Activated naive CD4-positive, alpha-beta T cell treated with anti-CD3 and anti-CD28 coated beads, Interleukin-2, amount 50 U/mL, for 16 hours (primary cell): Measurements from ENCODE around the gene FAF1.
"Not testable (repeated sequence)": the region's sequence is repeated elsewhere in the genome, so short reads cannot be mapped to it uniquely, and the experiment has no call there.

ENCODE experiments used
- DNase-seq: peaks from one replicate; pipeline ENCODE4 v3.0.0-alpha.2; 2020

The FAF1 gene

DNA sequence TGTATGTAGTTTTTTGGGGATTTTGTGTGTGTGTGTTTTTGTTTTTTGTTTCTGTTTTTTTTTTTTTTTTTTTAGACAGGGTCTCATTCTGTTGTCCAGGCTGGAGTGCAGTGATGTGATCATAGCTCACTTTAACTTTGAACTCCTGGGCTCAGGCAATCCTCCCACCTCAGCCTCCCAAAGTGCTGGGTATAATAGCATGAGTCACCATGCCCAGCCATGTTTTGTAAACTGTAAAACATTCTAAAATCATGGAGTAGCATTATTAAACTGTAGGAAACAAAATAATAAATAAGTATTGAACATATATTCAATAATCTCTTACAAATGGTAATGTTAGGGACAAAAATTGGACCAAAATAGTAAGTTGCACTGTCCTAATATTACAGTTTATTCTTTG is 124.0 kb downstream of the FAF1 start:
- no peak for DNase-seq

DNA sequence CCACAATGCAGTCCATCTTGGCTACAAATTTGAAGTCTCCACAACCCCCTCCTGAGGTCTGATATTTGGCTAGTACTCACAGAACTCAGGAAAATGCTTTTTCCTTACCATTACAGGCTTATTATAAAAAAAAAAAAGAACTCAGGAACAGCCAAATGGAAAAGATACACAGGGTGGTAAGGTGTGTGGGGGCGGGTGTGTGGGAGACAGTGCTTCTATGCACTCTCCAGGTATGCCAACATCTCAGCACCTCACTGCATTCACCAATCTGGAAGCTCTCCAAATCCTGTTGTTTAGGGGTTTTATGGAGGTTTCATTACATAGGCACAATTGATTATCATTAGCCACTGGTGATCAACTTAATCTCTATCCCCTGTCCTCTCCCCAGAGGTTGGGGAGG is 126.9 kb downstream of the FAF1 start:
- DNase-seq = no peak

DNA sequence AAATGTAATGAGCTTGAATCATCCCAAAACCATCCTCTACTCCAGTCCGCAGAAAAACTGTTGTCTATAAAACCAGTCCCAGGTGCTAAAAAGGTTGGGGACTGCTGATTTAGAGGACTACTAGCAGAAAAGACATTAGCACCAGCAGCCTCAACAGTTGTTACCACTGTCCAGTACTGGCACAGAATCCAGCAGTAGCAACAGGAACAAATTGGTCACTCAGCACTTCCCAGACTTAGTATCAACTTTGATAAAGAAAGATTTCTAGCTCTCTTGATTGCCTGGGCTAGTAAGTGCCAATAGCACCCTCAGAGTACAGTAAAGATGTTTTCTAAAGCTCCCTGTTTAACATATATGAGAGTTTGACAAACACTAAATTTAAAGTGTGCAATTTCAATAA is 127.9 kb downstream of the FAF1 start:
- no peak for DNase-seq

DNA sequence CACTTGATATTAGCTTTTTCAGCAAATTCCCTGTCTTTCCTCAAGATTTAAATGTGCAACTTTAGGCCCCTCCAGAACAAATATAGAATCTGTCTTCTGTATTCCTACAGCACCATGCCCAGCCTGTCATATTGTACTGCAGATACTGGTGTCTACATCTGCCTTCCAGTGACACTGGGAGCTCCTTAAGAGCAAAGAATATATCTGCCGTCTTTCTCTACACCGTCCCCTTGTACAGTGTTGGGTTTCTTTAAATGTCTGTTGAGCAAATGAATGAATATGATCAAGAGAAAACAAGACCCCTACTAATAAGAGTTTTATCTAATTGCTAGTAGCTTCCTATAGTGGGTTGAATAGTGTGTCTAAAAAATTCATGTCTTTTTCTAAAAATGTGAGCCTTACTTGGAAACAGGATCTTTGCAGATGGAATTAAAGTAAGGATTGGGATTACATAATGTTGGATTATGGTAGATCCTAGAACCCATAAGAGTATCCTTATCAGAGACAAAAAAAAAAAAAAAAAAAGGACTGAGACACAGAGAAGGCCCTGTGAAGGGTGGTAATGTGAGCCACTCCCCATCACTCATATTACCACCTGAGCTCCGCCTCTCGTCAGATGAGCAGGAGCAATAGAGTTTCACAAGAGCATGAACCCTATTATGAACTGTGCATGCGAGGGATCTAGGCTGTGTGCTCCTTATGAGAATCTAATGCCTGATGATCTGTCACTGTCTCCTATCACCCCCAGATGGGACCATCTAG is 128.6 kb downstream of the FAF1 start:
- DNase-seq = no peak

DNA sequence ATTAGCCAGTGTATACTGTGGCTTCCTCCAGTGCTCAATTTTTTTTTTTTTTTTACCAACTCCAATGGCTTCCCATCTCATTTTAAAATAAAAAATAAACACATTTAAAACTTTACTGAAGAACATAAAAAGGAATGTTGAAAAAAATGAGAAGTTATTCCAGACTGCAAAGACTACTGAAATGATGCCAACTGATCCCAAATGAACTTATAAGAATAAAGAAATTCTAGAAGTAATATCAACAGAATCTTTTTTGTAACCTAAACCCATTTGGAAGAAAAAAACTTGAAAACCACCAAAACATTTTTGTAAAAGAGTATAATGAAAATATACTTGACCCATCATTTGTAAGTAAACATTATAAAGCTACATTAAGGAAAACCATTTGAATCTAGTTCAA is 129.4 kb downstream of the FAF1 start:
- DNase-seq = no peak

DNA sequence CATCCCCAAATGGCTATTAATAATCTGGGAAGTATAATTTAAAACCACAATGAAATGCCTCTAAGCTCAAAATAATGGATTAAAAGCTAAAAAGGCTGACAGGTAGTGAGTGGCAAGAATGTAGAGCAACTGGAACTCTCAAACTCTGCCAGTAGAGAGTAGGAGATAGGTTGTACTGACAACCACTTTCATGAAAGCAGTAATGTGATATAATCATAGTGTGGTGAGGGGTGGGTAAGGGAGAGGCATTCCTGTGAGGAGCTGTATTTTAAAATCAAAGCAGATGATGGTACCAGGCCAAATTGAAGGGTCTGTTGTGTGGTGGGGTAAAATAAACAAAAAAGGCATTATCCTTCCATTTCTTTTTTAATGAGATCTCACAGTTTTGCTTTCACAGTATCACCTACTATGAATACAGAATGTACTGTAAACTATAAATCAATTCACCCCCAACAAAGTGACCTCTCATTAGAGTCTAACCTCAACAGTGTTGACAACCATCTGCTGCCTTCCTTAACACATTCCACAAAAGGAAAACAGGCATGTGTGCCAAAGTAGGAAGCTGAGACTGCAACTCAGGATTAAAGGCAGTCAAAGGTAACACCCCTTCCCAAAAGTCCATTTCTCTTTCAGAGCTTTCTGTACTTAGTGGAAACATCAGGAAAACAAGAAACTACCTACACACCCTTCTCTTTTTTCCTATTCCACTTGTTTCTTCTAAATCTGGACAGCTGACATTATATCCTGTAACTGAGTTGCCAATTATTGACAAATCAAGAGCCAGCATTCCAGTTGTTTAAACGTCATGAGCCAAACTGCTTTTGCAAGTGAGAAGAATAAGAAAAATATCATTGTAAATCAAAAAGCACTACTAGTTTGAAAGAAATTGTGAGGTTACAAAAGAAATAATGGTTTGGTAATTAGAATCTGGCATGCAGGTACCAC is 130.8 kb downstream of the FAF1 start:
- no peak for DNase-seq

DNA sequence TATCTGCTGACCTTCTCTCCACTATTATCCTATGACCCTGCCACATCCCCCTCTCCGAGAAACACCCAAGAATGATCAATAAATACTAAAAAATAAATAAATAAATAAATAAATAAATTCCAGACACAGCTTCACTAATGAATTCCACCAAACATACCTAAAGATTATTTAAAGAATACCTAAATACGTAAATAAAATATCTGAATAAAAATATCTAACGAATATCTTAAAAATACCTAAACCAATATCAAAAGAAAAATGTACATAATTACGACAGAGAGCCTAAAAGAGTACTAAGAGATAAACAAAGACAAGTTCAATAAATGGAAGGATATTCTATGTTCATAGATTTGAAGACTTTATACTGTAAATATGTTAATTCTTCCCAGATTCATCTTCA is 132.5 kb downstream of the FAF1 start:
- DNase-seq = no peak

DNA sequence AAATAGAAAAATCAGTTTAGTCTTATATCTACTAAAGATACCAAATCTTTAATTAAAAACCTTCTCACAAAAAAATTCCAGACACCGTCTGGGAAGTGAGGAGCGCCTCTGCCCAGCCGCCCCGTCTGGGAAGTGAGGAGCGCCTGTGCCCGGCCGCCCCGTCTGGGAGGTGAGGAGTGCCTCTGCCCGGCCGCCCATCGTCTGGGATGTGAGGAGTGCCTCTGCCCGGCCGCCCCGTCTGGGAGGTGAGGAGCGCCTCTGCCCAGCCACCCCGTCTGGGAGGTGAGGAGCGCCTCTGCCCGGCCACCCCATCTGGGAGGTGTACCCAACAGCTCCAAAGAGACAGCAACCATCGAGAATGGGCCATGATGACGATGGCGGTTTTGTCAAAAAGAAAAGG is 133.3 kb downstream of the FAF1 start:
- not testable (repeated sequence) for DNase-seq

DNA sequence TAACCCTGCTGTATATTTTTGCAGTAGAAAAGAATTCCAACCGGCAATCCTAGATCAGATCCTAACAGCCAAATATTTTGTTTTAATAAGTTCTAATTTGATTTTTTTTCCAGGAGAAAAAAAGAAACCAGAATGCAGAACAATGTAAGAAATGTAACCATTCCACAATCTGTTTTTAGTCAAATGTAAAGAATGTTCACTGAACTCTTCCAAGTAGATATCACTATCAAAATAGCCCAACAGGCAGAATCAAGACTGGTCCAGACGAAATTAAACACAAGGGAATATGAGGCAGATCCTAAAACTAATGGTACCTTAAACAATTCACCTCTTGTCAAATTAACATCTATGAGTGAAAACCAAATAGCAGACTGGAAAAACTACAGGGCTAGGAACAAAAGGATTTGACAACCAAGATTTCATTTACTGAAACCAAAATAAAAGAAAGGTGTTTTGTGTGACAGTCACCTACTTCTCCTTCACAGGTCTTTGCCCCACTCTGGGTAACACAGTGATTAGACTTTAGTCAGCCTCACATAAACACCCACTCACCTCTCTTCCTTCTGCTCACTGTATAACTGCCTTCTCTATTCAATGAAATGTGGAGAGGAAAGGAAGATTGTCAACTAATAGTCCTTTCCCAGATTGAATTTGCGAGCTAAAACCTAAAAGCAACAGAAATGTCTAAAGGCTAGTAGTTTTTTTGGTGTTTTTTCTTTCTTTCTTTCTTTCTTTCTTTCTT is 137.9 kb downstream of the FAF1 start:
- no peak for DNase-seq

DNA sequence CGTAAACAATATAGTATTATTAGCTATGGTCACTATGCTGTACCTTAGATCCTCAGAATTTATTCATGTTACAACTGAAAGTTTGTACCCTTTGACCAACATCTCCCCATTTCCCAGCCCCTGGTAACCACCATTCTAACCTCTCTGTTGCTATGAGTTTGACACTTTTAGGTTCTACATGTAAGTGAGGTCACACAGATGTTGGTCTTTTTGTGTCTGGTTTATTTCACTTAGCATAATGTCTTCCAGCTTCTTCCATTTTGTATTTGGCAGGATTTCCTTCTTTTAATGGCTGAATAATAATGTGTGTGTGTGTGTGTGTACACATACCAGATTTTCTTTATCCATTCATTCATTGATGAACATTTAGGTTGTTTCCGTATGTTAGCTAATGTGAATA is 139.5 kb downstream of the FAF1 start:
- DNase-seq = no peak

DNA sequence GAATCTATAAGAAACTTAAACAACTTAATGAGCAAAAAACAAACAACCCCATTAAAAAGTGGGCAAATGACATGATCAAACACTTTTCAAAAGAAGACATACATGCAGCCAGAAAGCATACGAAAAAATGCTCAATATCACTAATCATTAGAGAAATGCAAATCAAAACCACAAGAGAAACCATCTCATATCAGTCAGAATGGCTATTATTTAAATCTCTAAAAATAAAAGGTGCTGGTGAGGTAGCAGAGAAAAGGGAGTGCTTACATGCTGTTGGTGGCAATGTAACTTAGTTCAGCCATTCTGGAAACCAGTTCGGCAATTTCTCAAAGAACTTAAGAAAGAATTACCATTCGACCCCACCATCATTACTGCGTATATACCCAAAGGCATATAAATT is 147.7 kb downstream of the FAF1 start:
- no peak for DNase-seq

DNA sequence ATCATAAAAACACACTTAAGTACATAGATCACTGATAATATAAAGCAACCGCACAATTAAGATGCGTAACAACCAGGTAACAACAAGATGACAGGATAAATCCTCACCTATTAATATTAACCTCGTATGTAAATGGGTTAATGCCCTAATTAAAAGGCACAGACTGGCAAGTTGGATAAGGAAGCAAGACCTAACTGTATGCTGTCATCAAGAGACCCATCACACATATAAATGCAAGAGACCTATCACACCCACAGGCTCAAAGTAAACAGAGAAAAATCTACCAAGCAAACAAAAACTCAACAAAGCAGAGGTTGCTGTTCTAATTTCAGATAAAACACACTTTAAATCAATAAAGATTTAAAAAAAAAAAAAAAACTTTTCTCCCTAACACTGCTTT is 151.8 kb downstream of the FAF1 start:
- no peak for DNase-seq

DNA sequence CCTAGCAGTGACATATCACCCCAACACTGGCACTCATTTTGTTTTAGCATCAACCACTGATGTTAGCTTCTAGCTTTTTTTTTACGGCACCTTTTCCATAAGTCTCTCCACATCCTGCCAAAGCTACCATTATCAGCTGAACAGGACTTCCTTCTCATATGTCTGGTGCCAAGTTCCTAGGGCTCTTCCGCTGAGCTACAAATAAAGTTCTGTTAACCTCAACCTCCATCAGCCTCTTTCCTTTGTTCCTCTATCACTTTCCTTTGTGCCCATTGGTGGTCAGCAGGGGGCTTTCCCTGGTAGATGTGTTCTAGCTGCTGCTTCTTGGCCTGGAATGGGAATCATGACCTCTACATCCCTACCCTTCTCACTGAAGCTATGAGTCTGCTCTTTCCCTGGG is 163.8 kb downstream of the FAF1 start:
- DNase-seq = no peak

DNA sequence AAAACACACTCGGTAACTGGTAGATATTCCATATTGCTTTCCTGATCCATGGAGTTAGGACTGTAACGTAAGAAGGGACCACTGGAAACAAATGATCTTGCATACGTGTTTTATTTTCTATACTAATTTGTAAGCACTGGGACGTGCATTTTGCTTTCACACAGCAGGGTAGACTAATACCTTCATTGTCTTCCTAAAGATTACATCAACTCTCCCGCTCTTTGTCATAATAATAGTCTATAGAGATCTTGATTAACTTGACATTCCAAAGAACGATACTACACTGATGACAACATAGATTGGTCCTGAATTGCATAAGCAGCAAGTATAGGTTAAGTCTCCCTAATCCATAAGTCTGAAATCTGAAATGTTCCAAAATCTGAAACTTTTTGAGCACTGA is 166.5 kb downstream of the FAF1 start:
- DNase-seq = no peak

DNA sequence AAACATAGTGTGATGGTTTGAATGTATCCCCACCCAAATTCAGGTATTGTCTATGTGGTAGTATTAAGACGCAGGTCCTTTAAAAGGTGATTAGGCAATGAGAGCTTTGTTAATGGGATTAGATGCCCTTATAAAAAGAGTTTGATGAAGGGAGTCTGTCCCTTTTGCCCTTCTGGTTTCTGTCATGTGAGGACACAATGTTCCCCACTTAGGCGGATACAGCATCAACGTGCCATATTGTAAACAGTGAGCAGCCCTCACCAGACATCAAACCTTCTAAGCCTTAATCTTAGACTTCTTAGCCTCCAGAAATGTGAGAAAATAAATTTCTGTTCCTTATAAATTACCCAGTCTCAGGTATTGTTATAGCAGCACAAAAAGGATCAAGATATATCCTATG is 172.8 kb downstream of the FAF1 start:
- DNase-seq = no peak

DNA sequence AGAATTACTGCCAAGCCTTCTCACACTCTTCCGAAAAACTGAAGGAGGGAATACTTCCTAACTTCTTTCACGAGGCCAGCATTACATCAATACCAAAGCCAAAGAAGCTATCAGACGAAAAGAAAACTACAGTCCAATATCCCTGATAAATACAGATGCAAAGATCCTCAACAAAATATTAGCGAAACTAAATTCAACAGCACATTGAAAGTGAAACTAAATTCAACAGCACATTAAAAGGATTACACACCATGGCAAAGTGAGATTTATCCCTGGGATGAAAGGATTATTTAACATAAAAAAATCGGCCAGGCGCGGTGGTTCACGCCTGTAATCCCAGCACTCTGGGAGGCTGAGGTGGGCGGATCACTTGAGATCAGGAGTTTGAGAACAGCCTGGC is 176.8 kb downstream of the FAF1 start:
- no peak for DNase-seq

DNA sequence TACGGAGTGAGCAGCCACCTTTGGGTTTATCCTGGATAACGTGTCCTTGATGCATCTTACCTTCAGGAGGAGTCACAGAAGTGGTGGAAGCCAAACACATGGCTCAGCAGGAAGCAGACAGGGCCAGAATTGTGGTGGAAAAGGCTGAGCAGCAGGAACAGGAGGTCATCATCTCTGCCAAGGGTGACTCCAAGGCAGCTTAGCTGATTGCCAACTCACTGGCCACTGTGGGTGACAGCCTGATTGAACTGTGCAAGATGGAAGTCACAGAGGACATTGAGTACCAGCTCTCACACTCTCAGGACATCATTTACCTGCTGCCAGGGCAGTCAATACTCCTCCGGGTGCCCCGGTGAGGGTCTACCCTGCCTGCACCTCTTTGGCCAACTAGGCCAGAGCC is 179.3 kb downstream of the FAF1 start:
- DNase-seq = no peak

DNA sequence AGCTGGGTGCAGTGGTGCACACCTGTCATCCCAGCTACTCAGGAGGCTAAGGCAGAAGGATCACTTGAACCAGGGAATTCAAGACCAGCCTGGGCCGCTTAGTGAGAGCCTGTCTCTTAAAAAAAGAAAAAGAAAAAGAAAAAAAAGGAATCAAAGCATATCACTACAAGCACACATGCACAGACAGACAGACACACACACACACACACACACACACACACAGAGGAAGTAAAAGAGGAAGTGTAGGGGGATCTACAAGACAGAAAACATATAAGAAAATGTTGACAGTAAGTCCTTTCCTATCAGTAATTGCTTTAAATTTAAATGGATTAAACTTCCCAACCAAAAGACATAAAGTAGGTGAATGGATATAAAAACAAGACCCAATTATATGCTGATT is 180.3 kb downstream of the FAF1 start:
- no peak for DNase-seq

DNA sequence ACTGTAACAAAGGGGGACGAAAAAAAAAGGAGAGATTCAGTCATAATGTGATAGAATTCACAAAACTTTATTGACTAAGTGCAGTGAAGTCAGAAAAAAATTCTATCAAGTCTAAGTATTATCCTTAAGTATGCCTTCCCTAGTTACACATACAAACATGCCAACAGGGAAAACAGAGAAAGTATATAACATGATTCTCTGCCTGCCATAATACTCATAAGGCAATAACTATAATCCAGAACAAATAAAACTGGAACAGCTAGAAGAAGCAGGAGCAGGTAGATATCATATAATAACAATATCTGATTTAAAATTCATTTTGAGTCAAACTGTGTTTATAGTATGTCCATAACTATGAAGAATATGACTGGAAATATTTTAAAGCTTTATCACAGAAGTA is 184.3 kb downstream of the FAF1 start:
- no peak for DNase-seq

DNA sequence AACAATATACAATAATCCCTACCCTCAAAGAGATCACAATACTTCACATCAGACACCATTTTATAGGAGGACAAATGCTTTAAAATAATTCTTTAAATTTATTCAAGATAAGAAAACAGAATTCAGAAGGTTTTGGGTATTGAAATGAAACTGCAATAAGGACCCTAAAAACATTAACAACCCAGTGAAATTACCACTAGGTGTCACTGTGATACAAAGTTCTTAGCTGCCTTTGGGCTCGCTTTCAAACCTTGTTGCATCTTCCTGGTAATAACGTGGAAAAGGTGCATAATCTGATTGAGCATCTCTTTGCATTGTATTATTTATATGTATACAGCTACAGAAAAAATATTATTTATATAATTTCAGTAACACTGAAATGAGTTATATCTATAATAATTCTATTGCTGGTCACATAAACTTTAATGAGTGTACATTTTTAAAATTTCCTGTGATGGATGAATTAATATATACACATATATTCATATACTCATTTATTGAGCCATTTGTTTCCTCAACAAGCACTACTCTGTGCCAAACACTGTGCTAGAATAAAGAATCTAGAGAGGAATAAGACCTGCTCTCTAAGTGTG is 185.2 kb downstream of the FAF1 start:
- no peak for DNase-seq

DNA sequence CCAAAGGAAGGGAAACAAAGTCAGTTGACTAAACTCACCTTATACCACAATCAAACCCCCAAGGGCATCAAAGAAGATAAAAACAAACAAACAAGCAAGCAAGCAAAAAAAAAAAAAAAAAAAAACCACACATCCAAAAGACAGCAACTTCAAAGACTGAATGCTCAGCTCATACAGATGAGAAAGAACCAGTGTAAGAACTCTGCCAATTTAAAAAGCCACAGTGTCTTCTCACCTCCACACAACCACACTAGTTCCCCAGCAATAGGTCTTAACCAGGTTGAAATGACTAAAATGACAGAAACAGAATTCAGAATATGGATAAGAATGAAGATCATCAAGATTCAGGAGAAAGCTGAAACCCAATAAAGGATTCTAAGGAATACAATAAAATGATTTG is 193.4 kb downstream of the FAF1 start:
- no peak for DNase-seq

DNA sequence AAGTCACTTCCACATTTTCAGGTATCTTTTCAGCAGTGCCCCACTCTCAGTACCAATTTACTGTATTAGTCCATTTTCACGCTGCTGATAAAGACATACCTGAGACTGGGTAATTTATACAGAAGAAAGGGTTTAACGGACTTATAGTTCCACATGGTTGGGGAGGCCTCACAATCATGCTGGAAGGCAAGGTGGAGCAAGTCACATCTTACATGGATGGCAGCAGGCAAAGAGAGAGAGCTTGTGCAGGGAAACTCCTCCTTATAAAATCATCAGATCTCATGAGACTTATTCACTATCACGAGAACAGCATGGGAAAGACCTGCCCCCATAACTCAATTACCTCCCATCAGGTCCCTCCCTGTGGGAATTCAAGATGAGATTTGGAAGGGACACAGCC is 203.5 kb downstream of the FAF1 start:
- not testable (repeated sequence) for DNase-seq

DNA sequence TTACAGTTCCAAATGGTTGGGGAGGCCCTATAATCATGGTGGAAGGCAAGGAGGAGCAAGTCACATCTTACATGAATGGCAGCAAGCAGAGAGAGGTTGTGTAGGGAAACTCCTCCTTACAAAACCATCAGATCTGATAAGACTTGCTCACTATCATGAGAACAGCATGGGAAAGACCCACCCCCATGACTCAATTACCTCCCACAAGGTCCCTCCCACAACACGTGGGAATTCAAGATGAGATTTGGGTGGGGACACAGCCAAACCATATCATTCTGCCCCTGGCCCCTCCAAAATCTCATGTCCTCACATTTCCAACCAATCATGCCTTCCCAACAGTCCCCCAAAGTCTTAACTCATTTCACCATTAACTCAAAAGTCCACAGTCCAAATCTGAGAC is 205.3 kb downstream of the FAF1 start:
- not testable (repeated sequence) for DNase-seq
